Astrocyte of the spinal cord (primary cell): ENCODE data around the gene CAPG.

Experiments used
- DNase-seq: peaks from one replicate; pipeline ENCODE4 v3.0.0; 2011; ENCODE audit warnings: low read depth, low spot score
- H3K4me3 ChIP-seq: 2 replicates; pipeline ENCODE4 v1.5.1; 2011; ENCODE audit warnings: low read depth, mild to moderate bottlenecking, low read length, moderate library complexity
- in situ Hi-C: cut with HindIII; loops from 2 replicates; pipeline ENCODE4 v1.10.0; 2017; ENCODE audit warnings: low sequenced_read_pairs
- TF ChIP-seq, protein P1 (sequence below): IDR thresholded peaks from 2 replicates; pipeline ENCODE4 v1.5.1; 2012; ENCODE audit warnings: low read depth, mild to moderate bottlenecking, low read length, inconsistent platforms

The CAPG gene

DNA sequence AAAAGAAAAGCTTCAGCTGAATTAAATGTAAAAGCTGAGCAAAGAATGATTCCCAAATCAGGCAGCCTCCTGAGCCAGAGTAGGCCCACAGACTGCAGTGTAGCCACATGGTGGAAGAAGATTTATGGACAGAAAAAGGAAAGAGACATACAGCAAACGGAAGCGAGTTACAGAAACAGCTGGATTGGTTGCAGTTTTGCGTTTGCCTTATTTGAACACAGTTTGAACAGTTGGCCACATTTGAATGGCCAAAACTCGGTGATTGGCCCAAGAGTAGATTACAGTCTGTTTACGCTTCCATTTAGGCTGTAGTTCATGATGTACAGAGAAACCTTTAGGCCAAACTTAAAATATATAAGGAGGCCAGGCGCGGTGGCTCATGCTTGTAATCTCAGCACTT is 43.4 kb upstream of the CAPG start:
- in situ Hi-C loops: no loop called here
- H3K4me3 ChIP-seq: no peak overlapping the region
- DNase-seq: no peak
- TF ChIP-seq, protein P1, sequence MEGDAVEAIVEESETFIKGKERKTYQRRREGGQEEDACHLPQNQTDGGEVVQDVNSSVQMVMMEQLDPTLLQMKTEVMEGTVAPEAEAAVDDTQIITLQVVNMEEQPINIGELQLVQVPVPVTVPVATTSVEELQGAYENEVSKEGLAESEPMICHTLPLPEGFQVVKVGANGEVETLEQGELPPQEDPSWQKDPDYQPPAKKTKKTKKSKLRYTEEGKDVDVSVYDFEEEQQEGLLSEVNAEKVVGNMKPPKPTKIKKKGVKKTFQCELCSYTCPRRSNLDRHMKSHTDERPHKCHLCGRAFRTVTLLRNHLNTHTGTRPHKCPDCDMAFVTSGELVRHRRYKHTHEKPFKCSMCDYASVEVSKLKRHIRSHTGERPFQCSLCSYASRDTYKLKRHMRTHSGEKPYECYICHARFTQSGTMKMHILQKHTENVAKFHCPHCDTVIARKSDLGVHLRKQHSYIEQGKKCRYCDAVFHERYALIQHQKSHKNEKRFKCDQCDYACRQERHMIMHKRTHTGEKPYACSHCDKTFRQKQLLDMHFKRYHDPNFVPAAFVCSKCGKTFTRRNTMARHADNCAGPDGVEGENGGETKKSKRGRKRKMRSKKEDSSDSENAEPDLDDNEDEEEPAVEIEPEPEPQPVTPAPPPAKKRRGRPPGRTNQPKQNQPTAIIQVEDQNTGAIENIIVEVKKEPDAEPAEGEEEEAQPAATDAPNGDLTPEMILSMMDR: no peak

DNA sequence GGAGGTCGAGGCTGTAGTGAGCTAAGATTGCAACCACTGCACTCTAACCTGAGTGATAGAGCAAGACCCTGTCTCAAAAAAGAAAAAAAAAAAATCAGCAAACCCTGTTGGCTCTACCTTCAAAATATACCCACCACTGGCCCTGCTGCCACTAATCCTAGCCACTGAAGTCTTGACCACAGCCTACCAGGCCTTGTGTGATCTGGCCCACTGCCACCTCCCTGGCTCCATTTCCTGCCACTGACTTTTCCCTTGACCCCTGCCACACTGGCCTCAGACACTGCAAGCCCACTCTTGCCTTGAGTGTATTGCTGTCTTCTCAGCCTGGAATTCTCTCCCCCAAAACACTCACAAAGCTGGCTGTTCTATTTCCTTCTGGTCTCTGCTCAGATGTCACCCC is 42.1 kb upstream of the CAPG start:
- in situ Hi-C loops: no loop called here
- DNase-seq: no peak
- TF ChIP-seq, protein P1: no peak
- H3K4me3 ChIP-seq: no peak overlapping the region

DNA sequence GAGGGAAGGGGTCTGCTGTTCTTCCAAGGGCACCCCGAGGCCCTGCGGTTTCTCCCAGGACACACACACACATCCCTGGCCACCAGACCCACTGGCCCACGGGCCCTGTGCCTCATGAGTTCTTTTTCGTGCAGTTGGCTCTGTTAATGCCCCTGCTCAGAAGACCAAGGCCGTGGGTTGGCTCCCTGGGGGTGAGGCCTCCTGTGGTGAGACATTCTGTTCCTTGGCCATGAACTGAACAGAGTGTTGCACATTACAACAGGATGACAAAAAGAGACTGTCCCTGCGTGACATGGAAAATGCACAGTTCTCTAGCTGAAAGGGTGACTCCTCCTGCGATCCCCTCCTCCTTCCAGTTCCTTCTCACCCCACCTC is 39.0 kb upstream of the CAPG start:
- no peak overlapping the region for H3K4me3 ChIP-seq
- DNase-seq: no peak
- TF ChIP-seq, protein P1: no peak
- in situ Hi-C loops: no loop called here

DNA sequence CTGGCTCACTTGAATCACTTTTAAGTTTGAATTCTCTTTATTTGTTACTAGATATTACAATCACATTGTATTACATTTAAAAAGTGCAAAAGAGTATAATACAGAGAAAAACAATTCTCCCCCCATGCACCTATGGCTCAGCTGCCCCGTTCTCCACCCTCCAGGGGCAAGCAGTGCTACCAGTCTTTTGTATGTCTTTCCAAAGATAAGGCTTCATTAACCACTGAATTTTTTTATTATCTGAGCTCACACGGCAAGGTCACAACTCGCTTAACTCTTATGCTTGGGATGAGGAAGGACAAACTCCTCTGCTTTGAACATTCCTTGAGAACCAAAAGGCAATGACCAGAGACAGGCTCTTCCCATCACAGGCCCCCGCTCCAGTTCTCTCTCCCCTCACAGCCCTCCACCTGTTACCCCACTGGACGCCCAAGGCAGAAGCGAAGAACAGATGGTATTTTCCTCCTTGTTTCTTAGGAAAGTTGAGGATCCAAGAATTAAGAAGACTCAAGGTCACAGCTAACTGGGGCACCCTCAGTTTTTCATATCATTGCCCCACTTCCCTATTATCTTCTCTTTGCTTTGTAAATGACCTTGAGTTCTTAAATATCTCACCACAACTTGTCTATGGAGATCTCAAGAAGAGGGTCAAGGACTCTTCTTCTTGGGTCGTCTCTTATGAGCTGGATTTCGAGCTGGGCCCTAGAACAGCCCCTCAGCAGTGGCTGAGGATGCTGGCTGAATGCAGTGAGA is 38.5 kb upstream of the CAPG start:
- TF ChIP-seq, protein P1: no peak
- DNase-seq: no peak
- in situ Hi-C loops: no loop called here
- H3K4me3 ChIP-seq: no peak overlapping the region

DNA sequence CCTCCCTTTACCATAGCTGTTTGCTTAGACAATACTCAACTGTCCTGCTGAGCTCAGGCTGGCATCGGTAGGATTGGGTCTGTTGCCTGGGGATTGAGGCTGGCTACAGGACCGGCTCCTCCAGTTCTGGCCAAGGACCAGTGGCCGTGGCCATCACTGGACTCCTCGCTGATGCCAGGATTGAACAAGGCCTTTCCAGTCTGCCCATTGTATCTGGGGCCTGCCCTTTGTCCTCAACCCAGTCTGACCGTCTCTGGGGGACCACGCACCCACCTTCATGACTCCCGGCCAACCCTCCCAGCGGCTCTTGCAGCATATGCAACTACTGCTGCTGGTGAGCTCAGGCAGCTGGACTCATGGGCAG is 37.0 kb upstream of the CAPG start:
- in situ Hi-C loops: no loop called here
- H3K4me3 ChIP-seq: no peak overlapping the region
- TF ChIP-seq, protein P1: no peak
- DNase-seq: no peak

DNA sequence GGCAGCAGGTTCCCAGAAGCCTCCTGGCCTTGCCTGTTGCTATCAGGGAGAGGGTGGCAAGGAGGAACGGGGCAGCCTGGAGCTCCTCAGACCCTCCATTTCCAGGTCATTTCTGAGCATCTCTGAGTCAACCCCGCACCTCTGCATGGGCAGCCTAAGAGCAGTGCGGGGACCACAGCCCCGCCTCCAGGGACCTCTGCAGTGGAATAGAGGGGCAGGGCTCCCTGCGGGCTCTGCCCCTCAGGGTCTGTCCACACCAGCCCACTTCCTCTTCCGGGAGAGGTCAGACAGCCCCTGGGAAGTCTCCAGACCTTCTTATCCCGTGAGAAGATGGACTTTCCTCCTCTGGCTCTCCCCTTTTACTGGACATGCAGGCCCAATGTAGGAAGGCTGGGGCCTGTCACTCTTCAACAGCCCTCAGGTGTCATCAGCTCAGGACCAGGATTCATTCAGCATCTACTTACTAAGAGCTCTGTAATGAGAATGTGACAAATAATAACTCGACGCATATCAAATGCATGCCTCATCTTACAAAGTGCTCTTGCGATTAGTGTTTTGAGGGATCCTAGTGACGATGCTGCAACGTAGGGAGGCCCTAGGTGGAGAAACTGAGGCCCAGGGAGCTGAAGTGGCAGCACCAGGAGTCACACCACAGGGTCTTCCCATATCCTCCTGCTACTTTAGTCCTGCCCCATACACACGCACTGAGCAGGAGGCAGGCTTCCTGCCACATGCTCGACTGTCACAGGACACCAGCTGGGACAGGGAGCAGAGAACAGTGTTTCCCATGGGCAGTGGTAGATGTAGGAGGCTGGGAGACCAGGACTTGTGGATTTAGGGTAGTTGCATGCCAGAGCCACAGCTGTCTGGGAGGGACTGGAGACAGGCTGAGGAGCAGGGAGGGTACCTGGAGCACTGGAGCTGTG is 36.4 kb upstream of the CAPG start:
- DNase-seq: no peak
- TF ChIP-seq, protein P1: no peak
- in situ Hi-C loops: no loop called here
- no peak overlapping the region for H3K4me3 ChIP-seq
